SK-N-SH (cell line): ENCODE measurements around the gene ETS1. TPM values are rescaled to one million over a fixed set of nuclear protein-coding genes. Genes with fewer than 3 reads are reported as not detected.

Experiments
- CTCF ChIA-PET: fragments of 300-600, 350-600 bp; formaldehyde crosslinking; extraction: SDS; loops from one replicate; lab custom pipeline; 2021; lab: Yijun Ruan, JAX
- POLR2A ChIA-PET: fragments of 350-600 bp; sonication (Branson Sonifier 250); formaldehyde crosslinking; extraction: SDS; loops from one replicate; lab custom pipeline; 2020; ENCODE audit warnings: antibody characterized with exemption, inconsistent platforms; lab: Yijun Ruan, JAX
- DNase-seq: peaks from one replicate; pipeline ENCODE4 v3.0.0; 2012
- H2AFZ ChIP-seq: fragments of 200-600 bp; sonication (generic); 2 replicates; pipeline ENCODE4 v1.8.1; 2016; ENCODE audit warnings: antibody characterized with exemption, mild to moderate bottlenecking, low read depth
- H3F3A ChIP-seq: fragments of 200-600 bp; sonication (generic); replicated peaks from 2 replicates; pipeline ENCODE3; 2016; ENCODE audit warnings: antibody characterized with exemption, mild to moderate bottlenecking; ENCODE audit not compliant: insufficient read depth
- H3K27ac ChIP-seq, 2 experiments: fragments of 200-500 bp in 1 of 2; fragments of 200-600 bp in 1 of 2; sonication (Bioruptor generic) in 1 of 2; sonication (generic), shearing (Covaris generic) in 1 of 2; 2 replicates each; pipeline versions ENCODE4 v1.5.1 to v1.6.1; 2014 to 2016; ENCODE audit warnings: low read depth in 2 of 2, inconsistent platforms in 1 of 2, low read length in 1 of 2, mild to moderate bottlenecking in 1 of 2, mixed read lengths in 1 of 2
- H3K27me3 ChIP-seq: fragments of 200-600 bp; sonication (generic), shearing (Covaris generic); 2 replicates; pipeline ENCODE4 v1.6.1; 2016; ENCODE audit warnings: mixed run types; ENCODE audit not compliant: insufficient read depth
- H3K36me3 ChIP-seq, 2 experiments: fragments of 200-500 bp in 1 of 2; fragments of 200-600 bp in 1 of 2; sonication (Bioruptor generic) in 1 of 2; sonication (generic) in 1 of 2; replicated peaks in 1 of 2; 2 replicates each; pipeline versions ENCODE3 to v1.5.1; 2014 to 2016; ENCODE audit warnings: low read length in 1 of 2, mild to moderate bottlenecking in 1 of 2; ENCODE audit not compliant: insufficient read depth in 2 of 2, control insufficient read depth in 1 of 2
- H3K4me1 ChIP-seq, 2 experiments: fragments of 200-500 bp in 1 of 2; fragments of 200-600 bp in 1 of 2; sonication (Bioruptor generic) in 1 of 2; sonication (generic), shearing (Covaris generic) in 1 of 2; 2 replicates each; pipeline versions ENCODE4 v1.5.1 to v1.6.1; 2014 to 2016; ENCODE audit warnings: low read depth in 1 of 2, low read length in 1 of 2, mixed run types in 1 of 2; ENCODE audit not compliant: insufficient read depth in 2 of 2, control insufficient read depth in 1 of 2
- H3K4me2 ChIP-seq: fragments of 200-600 bp; sonication (generic), shearing (Covaris generic); 2 replicates; pipeline ENCODE4 v1.6.1; 2017; ENCODE audit warnings: mixed run types
- H3K4me3 ChIP-seq, 2 experiments: fragments of 200-500 bp in 1 of 2; fragments of 200-600 bp in 1 of 2; sonication (Bioruptor generic) in 1 of 2; sonication (generic), shearing (Covaris generic) in 1 of 2; 2 replicates each; pipeline versions ENCODE4 v1.5.1 to v1.8.1; 2014 to 2016; ENCODE audit warnings: low read depth in 2 of 2, inconsistent platforms in 1 of 2, low read length in 1 of 2, mild to moderate bottlenecking in 1 of 2, mixed read lengths in 1 of 2, moderate library complexity in 1 of 2
- H3K79me2 ChIP-seq: fragments of 200-600 bp; sonication (generic); 2 replicates; pipeline ENCODE4 v1.8.1; 2017; ENCODE audit warnings: mild to moderate bottlenecking; ENCODE audit not compliant: insufficient read depth
- H3K9ac ChIP-seq: fragments of 200-600 bp; sonication (generic); 2 replicates; pipeline ENCODE4 v1.6.1; 2017; ENCODE audit warnings: mixed run types
- H3K9me2 ChIP-seq: fragments of 200-600 bp; sonication (generic); 2 replicates; pipeline ENCODE4 v1.6.1; 2017; ENCODE audit warnings: mixed run types
- H3K9me3 ChIP-seq: fragments of 200-600 bp; sonication (generic); 2 replicates; pipeline ENCODE4 v1.6.1; 2017; ENCODE audit warnings: mixed run types, mild to moderate bottlenecking, moderate library complexity
- H4K20me1 ChIP-seq: fragments of 200-600 bp; sonication (generic); 2 replicates; pipeline ENCODE4 v1.6.1; 2017; ENCODE audit warnings: mild to moderate bottlenecking, mixed run types; ENCODE audit not compliant: insufficient read depth
- EP300 ChIP-seq, 2 experiments: IDR thresholded peaks; 2 replicates each; pipeline versions ENCODE4 v1.4.0 to v1.6.1; 2012; ENCODE audit warnings: borderline replicate concordance in 1 of 2, low read depth in 1 of 2, low read length in 1 of 2
- EZH2phosphoT487 ChIP-seq: fragments of 200-600 bp; sonication (generic); IDR thresholded peaks from 2 replicates; pipeline ENCODE4 v1.6.1; 2017; ENCODE audit warnings: low read depth, mixed run types, mild to moderate bottlenecking, antibody characterized with exemption, moderate library complexity, borderline replicate concordance
- FOSL2 ChIP-seq: IDR thresholded peaks from 2 replicates; pipeline ENCODE4 v1.4.0; 2012; ENCODE audit warnings: low read depth, mild to moderate bottlenecking, moderate library complexity, borderline replicate concordance
- FOXJ3 ChIP-seq: sonication (generic); formaldehyde crosslinking; IDR thresholded peaks from 2 replicates; pipeline ENCODE4 v1.5.1; 2020; ENCODE audit warnings: mild to moderate bottlenecking, missing genetic modification reagents
- GABPA ChIP-seq: IDR thresholded peaks from 2 replicates; pipeline ENCODE4 v1.4.0; 2012; ENCODE audit warnings: low read depth, mild to moderate bottlenecking
- GATA2 ChIP-seq: sonication (generic); formaldehyde crosslinking; IDR thresholded peaks from 2 replicates; pipeline ENCODE4 v1.5.0; 2020; ENCODE audit warnings: mild to moderate bottlenecking, missing genetic modification reagents
- JUND ChIP-seq: IDR thresholded peaks from 2 replicates; pipeline ENCODE4 v1.4.0; 2012
- MAX ChIP-seq: IDR thresholded peaks from 2 replicates; pipeline ENCODE4 v1.4.0; 2012; ENCODE audit warnings: low read depth
- MEF2A ChIP-seq: IDR thresholded peaks from 2 replicates; pipeline ENCODE4 v1.4.0; 2012; ENCODE audit warnings: low read depth, borderline replicate concordance
- NRF1 ChIP-seq: IDR thresholded peaks from 2 replicates; pipeline ENCODE4 v1.6.1; 2012; ENCODE audit warnings: low read depth, mild to moderate bottlenecking, low read length
- PBX3 ChIP-seq: IDR thresholded peaks from 2 replicates; pipeline ENCODE4; 2012
- POLR2AphosphoS5 ChIP-seq: IDR thresholded peaks from 2 replicates; pipeline ENCODE4 v1.6.1; 2012; ENCODE audit warnings: low read depth, low read length
- SIN3A ChIP-seq: IDR thresholded peaks from 2 replicates; pipeline ENCODE4 v1.6.1; 2012; ENCODE audit warnings: low read depth, mild to moderate bottlenecking, low read length, moderate library complexity, borderline replicate concordance
- TAF1 ChIP-seq: IDR thresholded peaks from 2 replicates; pipeline ENCODE4 v1.6.1; 2012; ENCODE audit warnings: low read depth, mild to moderate bottlenecking, low read length, moderate library complexity, borderline replicate concordance
- TCF12 ChIP-seq: IDR thresholded peaks from 2 replicates; pipeline ENCODE4 v1.4.0; 2012
- USF2 ChIP-seq: fragments of 150-350 bp; IDR thresholded peaks from 2 replicates; pipeline ENCODE4 v1.6.1; 2017; ENCODE audit warnings: antibody characterized with exemption, low read length, low read depth, borderline replicate concordance
- ZBTB33 ChIP-seq: IDR thresholded peaks from 2 replicates; pipeline ENCODE4 v1.4.0; 2012; ENCODE audit warnings: low read depth, borderline replicate concordance
- WGBS: methylation state at CpG from one replicate; pipeline ENCODE4 v1.1.6; 2017; ENCODE audit warnings: low lambda C conversion rate; 5-methylcytosine and 5-hydroxymethylcytosine counted together
- polyA plus RNA-seq, 3 experiments: library from polyadenylated mRNA; depleted of rRNA; stranded (reverse); fragments of >200 nt; gene quantifications; 2 replicates each; pipeline ENCODE4 v1.2.3, GENCODE V29; 2012

Gene ETS1
- polyA plus RNA-seq, 1 of the 3 experiments (the other 2 are of a cell fraction), result 14.5 TPM

- DNase-seq, result no peak
- 0 out of 4 replicates have a peak overlapping the region, but pooled peaks of 1 of the 2 experiments have one; percentile 2 for H3K27ac ChIP-seq
- no peak overlapping the region for H3K9ac ChIP-seq
- no peaks in the 10 kb centered on the region for H3K9me2 ChIP-seq
- CTCF ChIA-PET, result interaction anchor here (2.4 kb wide), 1 partner anchor 117 kb away, joined by 6 read pairs; no protein-coding TSS in a partner anchor
- TF ChIP-seq FOSL2 (no peak), TCF12 (no peak), MEF2A (no peak), ZBTB33 (no peak), FOXJ3 (CRISPR knock-in tag) (no peak), GATA2 (CRISPR knock-in tag) (no peak), EZH2phosphoT487 (no peak), GABPA (no peak), POLR2AphosphoS5 (no peak), MAX (no peak), JUND (no peak), EP300 (IDR thresholded peaks at IDR 0.05; ENCODE audit: borderline replicate concordance in 1 of 2, low read depth in 1 of 2, low read length in 1 of 2) (no peak), SIN3A (no peak), USF2 (no peak), NRF1 (no peak), PBX3 (no peak), TAF1 (no peak)
- TF ChIP-seq, all 33 proteins: peak for 0
- Histone ChIP-seq H3K9me3 (no peaks in the 10 kb centered on the region), H3K36me3 (peaks cover 18 to 19% of the 10 kb centered on the region in 2 experiments), H4K20me1 (peaks cover 97% of the 10 kb centered on the region), H3F3A (peaks cover 11% of the 10 kb centered on the region), H3K27me3 (no peaks in the 10 kb centered on the region), H3K79me2 (peaks cover 100% of the 10 kb centered on the region), H3K4me1 (peaks cover 26 to 36% of the 10 kb centered on the region in 2 experiments), H3K4me2 (peak overlapping the region; percentile 18; the same call in 1 of the 2 replicates), H2AFZ (no peak overlapping the region), H3K4me3 (no peak overlapping the region)
- POLR2A ChIA-PET, result no interaction called here
- WGBS, result 87% methylated on average over 6 of the region's 6 CpGs
Observed at GRCh38 chr11:128515086-128515485, 72.3 kb downstream of the ETS1 start.
